Thymus (tissue), 11 donors: Measurements from ENCODE around the gene DOCK9. TPM values are rescaled to one million over a fixed set of nuclear protein-coding genes. Genes with fewer than 3 reads are reported as not detected.

Experiments
- DNase-seq, 9 donors: peaks; one replicate each; pipeline ENCODE4 v3.0.0-alpha.2; 2013; ENCODE audit warnings: low spot score in 9 of 9, low read depth in 6 of 9, missing footprints in 1 of 9
- H3K27ac ChIP-seq, 2 donors: one replicate each; pipeline ENCODE4 v1.5.1; 2013; ENCODE audit warnings: control low read depth in 1 of 2, low read depth in 1 of 2, low read length in 1 of 2, mild to moderate bottlenecking in 1 of 2, moderate library complexity in 1 of 2
- H3K27me3 ChIP-seq, 2 donors: one replicate each; pipeline ENCODE4 v1.5.1; 2013; ENCODE audit warnings: low read length in 1 of 2; ENCODE audit not compliant: control insufficient read depth in 2 of 2, insufficient read depth in 1 of 2
- H3K36me3 ChIP-seq, 2 donors: one replicate each; pipeline ENCODE4 v1.5.1; 2013; ENCODE audit warnings: low read length in 1 of 2, mild to moderate bottlenecking in 1 of 2, moderate library complexity in 1 of 2; ENCODE audit not compliant: control insufficient read depth in 2 of 2, insufficient read depth in 2 of 2
- H3K4me1 ChIP-seq, 2 donors: one replicate each; pipeline ENCODE4 v1.5.1; 2013; ENCODE audit warnings: low read length in 2 of 2; ENCODE audit not compliant: control insufficient read depth in 2 of 2, insufficient read depth in 2 of 2
- H3K4me3 ChIP-seq, 2 donors: one replicate each; pipeline ENCODE4 v1.5.1; 2013; ENCODE audit warnings: low read length in 2 of 2, control low read depth in 1 of 2, mild to moderate bottlenecking in 1 of 2
- H3K9me3 ChIP-seq, 2 donors: one replicate each; pipeline ENCODE4 v1.5.1; 2013; ENCODE audit warnings: low read length in 1 of 2, mild to moderate bottlenecking in 1 of 2; ENCODE audit not compliant: control insufficient read depth in 2 of 2, insufficient read depth in 1 of 2
- WGBS: extraction: QIAGEN DNeasy Blood & Tissue Kit; methylation state at CpG from one replicate; pipeline ENCODE4 v1.1.7; 2013; 5-methylcytosine and 5-hydroxymethylcytosine counted together
- polyA plus RNA-seq: library from polyadenylated mRNA; stranded (reverse); fragments of 200-250 nt; gene quantifications from one replicate; pipeline ENCODE4 v1.2.3, GENCODE V29; 2013
- total RNA-seq: library from RNA; stranded (reverse); fragments of 120-200 nt; gene quantifications from one replicate; pipeline ENCODE4 v1.2.4, GENCODE V29; 2013
- donor health status: healthy.

The DOCK9 gene
- total and polyA plus RNA-seq, 2 donors = 34.0 to 37.9 TPM

DNA sequence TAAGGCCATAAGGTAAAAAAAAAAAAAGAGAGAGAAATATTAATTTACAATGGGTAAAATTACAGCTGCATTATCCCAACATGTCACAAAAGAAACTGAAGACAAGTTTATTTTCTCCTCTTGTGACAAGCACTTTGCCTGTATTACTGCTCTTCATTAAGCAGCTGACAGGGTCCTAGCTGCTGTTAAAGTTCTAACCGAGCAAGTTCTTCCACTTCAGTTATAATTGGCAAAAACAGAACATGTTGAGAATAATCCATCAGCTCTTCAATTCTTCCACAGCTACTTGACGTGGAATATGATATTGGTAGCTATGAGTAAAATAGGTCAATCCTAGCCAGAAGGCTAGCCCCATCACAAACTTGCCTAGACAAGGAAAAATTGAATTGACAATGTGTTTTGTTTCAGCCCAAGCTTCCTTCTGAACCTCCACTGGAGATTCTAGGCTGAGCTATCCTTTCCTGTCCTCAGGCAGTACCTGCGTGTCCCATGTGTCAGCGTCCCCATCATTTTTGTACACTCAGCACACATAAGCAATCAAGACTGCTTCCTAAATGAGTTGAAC is 32.2 kb upstream of the DOCK9 start:
- Histone ChIP-seq H3K27me3 (no peaks in the 10 kb centered on the region), H3K36me3 (no peaks in the 10 kb centered on the region), H3K4me1 (peaks cover 0 to 21% of the 10 kb centered on the region in 2 donors), H3K9me3 (no peaks in the 10 kb centered on the region), H3K4me3 (no peak overlapping the region), H3K27ac (no peak overlapping the region)
- 91% methylated on average over 4 of the region's 4 CpGs for WGBS
- DNase-seq = no peak

DNA sequence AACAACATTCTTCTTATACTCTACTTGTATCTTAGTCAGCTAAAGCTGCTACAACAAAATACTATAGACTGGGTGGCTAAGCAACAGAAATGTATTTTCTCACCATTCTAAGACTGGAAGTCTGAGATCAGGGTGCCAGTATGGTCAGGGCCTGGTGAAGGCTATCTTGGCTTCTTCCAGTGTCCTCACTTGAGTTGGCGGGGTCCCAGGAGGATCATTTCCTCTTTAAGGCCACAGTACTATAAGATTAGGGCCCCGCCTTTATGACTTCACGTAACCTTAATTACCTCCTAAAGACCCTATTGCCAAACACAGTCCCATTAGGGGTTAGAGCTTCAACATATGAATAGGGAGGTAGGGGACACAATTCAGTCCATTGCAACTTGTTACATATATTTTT is 30.7 kb upstream of the DOCK9 start:
- Histone ChIP-seq H3K4me3 (no peak overlapping the region), H3K27me3 (no peaks in the 10 kb centered on the region), H3K4me1 (peaks cover 5 to 9% of the 10 kb centered on the region in 2 donors), H3K9me3 (no peaks in the 10 kb centered on the region), H3K36me3 (no peaks in the 10 kb centered on the region), H3K27ac (no peak overlapping the region)
- no peak for DNase-seq
- WGBS = 98% methylated on average over 3 of the region's 3 CpGs

DNA sequence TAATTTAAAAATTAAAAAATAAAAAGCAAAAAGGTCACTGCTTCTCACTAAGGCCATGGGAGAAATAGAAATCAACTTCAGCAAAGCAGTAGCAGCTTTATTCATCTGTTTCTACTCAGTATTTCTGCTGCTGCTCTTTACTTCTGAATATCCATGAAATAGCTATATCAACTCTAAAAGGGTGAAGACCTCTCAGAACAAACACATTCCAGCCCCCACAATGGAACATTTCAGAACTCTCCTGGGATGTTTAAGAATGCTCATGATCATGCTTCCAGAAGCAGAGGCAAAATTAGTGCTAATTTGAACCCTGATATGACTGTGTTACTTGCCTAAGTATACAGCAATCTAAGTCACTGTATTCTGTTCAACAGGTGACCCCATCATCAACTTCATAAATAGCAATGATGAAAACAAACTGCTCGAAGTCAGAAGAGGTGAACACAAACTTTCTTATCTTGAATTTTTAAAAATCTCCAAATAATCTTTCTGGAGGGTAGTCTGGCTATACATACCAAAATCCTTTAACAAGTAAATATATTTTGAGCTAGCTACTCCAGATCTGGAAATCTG is 29.6 kb upstream of the DOCK9 start:
- H3K4me1 ChIP-seq = peaks cover 5 to 7% of the 10 kb centered on the region in 2 donors
- no peak for DNase-seq
- 97% methylated on average over 1 of the region's 1 CpG for WGBS
- no peaks in the 10 kb centered on the region for H3K9me3 ChIP-seq
- H3K36me3 ChIP-seq = no peaks in the 10 kb centered on the region
- H3K27me3 ChIP-seq = no peaks in the 10 kb centered on the region
- H3K27ac ChIP-seq = no peak overlapping the region
- H3K4me3 ChIP-seq = no peak overlapping the region

DNA sequence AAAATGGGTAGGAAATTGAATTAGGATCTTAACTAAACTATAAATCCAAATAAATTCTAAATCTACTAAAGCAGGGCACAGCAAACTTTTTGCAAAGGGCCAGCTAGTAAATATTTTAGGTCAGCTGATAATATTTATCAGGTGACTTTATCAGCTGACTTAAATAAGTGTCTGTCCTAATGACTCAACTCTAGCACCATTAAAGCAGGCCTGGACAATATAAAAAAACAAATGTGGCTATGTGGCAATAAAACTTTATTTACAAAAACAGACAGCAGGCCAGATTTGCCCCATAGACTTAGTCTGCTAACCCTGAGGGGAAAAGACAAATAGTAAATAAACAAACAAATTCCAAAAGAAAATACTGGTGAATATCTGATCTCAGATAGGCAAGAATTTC is 27.7 kb upstream of the DOCK9 start:
- no peak overlapping the region for H3K27ac ChIP-seq
- no peak for DNase-seq
- H3K4me1 ChIP-seq = peaks cover 5 to 24% of the 10 kb centered on the region in 2 donors

DNA sequence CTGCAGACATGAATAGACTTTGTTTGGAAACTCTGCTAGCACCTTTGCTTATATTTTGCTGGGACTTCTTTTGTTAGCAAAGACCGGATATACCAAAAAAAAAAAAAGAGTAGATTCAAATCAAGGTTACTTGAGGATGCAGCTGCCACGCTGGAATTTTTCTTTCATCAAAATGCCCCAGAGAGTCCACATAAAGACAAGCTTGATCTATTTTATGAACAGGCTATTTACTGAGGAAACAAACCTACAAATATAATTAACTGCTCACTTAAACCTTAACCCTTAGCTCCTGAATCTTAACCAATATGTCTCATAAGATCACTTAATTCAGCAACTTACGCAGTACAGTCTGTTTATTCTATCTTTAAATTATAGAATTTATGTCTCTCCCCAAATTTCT is 27.1 kb upstream of the DOCK9 start:
- Histone ChIP-seq H3K4me3 (no peak overlapping the region), H3K27ac (no peak overlapping the region), H3K36me3 (no peaks in the 10 kb centered on the region), H3K9me3 (no peaks in the 10 kb centered on the region), H3K4me1 (peaks cover 8 to 31% of the 10 kb centered on the region in 2 donors), H3K27me3 (no peaks in the 10 kb centered on the region)
- no peak for DNase-seq
- WGBS = 86% methylated on average over 3 of the region's 3 CpGs

More for the DNA sequence above, 27.7 kb upstream of the DOCK9 start:
- no peaks in the 10 kb centered on the region for H3K36me3 ChIP-seq
- H3K27me3 ChIP-seq = no peaks in the 10 kb centered on the region
- H3K9me3 ChIP-seq = no peaks in the 10 kb centered on the region
- H3K4me3 ChIP-seq = no peak overlapping the region

DNA sequence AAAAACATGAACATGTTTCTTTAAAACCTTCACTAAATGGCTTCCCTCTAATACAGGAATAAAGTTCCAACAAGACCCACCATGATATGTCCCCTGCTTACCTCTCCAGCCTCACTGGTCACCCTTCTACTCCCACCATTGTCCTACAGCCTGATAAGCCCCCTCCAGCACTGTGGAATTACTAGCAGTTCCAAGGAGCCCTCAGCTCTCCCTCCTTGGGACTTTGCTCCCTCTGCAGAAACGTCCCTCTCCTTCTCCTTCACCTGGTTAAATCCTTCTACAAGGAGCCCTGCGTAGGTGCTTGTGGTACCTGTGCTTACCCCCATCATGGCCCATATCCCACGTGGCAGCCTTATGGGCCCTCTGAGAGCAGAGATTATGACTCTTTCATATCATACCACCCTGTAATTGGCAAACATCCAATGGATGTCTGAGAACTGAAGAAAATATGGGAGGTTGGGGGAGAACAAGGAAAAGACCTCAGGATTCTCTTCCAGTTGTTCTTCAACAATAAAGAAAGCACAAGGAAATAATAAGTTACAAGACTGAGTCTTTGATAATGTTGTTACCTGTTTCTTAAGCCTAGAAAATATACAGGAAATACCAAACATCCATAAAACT is 26.1 kb upstream of the DOCK9 start:
- H3K36me3 ChIP-seq = no peaks in the 10 kb centered on the region
- peaks cover 18 to 34% of the 10 kb centered on the region in 2 donors for H3K4me1 ChIP-seq
- no peaks in the 10 kb centered on the region for H3K27me3 ChIP-seq
- 93% methylated on average over 3 of the region's 3 CpGs for WGBS
- no peak overlapping the region for H3K4me3 ChIP-seq
- no peak for DNase-seq
- H3K27ac ChIP-seq = peak overlapping the region in 1 of 2 donors; percentile 7
- H3K9me3 ChIP-seq = no peaks in the 10 kb centered on the region

DNA sequence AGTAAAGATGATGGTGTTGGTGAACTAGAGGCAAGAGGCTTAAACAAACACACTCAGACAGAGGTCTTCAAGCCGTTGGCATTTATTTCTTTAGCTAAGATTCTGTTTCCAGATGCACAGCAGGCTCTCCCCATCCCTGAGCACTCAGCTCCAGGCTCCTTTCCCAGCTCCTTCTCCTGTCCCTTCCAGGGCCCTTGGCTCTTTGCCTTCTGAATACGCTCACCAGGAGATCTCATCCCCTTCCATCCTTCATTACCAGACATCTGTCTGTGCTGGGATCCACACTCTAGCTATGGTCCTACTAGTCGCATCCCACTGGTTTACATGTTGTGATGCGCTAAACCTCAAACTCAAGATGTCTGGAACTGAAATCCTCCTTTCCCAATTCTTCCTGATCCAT is 25.3 kb upstream of the DOCK9 start:
- Histone ChIP-seq H3K9me3 (no peaks in the 10 kb centered on the region), H3K4me3 (no peak overlapping the region), H3K27me3 (no peaks in the 10 kb centered on the region), H3K36me3 (no peaks in the 10 kb centered on the region), H3K4me1 (peaks cover 26 to 41% of the 10 kb centered on the region in 2 donors), H3K27ac (no peak overlapping the region)
- DNase-seq = no peak
- whole genome bisulfite sequencing = 96% methylated on average over 4 of the region's 4 CpGs

DNA sequence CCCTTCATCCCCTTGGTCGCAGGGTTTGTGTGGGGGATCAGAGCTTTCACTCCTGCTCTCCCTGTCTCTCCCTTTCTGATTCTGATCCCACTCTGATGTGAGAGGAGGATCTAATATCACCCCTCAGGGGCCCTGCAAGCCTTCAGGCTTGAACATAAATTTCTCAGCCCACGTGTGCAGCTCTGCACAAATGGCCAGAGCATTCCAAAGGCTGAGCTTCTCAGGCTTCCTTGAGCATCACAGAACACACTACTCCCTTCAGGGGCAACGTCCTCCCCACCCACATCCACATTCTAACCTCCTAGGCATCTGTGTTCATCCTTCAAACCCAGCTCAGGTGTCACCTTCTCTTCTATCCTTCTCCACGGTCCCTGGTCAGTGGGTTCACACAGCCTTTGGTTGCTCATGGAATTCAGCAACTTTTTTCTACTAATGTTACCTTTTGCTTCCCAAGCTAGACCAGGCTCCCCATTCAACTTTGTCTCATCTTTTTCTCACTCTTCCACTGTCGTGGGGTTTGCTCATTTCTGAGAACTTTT is 24.4 kb upstream of the DOCK9 start:
- WGBS = 91% methylated on average over 5 of the region's 5 CpGs
- Histone ChIP-seq H3K9me3 (no peaks in the 10 kb centered on the region), H3K4me3 (no peak overlapping the region), H3K27ac (no peak overlapping the region), H3K36me3 (no peaks in the 10 kb centered on the region), H3K27me3 (no peaks in the 10 kb centered on the region), H3K4me1 (peaks cover 35 to 51% of the 10 kb centered on the region in 2 donors)
- DNase-seq = no peak

DNA sequence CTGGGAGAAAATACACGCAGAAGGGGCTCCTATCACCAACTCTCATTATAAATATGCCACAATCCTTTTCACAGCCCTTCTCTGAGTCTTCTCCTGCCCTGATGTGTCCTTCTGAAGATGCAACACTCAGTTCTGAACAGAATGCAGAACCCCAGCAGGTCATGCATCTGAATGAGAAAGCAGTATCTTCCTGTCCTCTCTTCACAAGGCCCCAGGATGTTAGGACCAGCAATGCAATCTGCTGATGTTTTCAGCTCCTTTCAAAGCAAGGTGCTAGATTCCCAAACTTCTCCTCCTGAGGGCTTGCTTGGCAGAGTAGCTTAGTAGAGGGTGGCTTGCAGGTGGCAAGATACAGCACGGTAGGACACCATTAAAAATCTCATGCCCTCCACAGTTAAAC is 22.3 kb upstream of the DOCK9 start:
- H3K9me3 ChIP-seq = no peaks in the 10 kb centered on the region
- no peaks in the 10 kb centered on the region for H3K27me3 ChIP-seq
- DNase-seq = peak in 1 of 9 donors; percentile 43
- H3K36me3 ChIP-seq = no peaks in the 10 kb centered on the region
- WGBS = 98% methylated on average over 2 of the region's 2 CpGs
- no peak overlapping the region for H3K4me3 ChIP-seq
- peaks cover 43 to 70% of the 10 kb centered on the region in 2 donors for H3K4me1 ChIP-seq
- no peak overlapping the region for H3K27ac ChIP-seq
